ENCODE data around the gene PCDHGA4.
"Not testable (repeated sequence)": the region's sequence is repeated elsewhere in the genome, so short reads cannot be mapped to it uniquely, and the experiment has no call there.

DNA sequence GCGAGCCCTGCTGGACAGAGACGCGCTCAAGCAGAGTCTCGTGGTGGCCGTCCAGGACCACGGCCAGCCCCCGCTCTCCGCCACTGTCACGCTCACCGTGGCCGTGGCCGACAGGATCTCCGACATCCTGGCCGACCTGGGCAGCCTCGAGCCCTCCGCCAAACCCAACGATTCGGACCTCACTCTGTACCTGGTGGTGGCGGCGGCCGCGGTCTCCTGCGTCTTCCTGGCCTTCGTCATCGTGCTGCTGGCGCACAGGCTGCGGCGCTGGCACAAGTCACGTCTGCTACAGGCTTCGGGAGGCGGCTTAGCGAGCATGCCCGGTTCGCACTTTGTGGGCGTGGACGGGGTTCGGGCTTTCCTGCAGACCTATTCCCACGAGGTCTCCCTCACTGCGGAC, 22.2 kb upstream of the PCDHGA4 start:
- not testable (repeated sequence) for TF ChIP-seq EZH2 (IDR thresholded peaks at IDR 0.05); POLR2AphosphoS5 (IDR thresholded peaks at IDR 0.05; ENCODE audit: borderline replicate concordance, low read depth, low read length); FOXP2 (optimal IDR thresholded peaks at IDR 0.05; ENCODE audit: control extremely low read depth, extremely low read length, insufficient read depth)

All from SK-N-MC (cell line).